ENCODE data around the gene RPTOR.
A peak's percentile ranks its signal among the peaks of the same experiment; 100 is the strongest.
"Not testable (repeated sequence)": the region's sequence is repeated elsewhere in the genome, so short reads cannot be mapped to it uniquely, and the experiment has no call there.

The RPTOR gene

DNA sequence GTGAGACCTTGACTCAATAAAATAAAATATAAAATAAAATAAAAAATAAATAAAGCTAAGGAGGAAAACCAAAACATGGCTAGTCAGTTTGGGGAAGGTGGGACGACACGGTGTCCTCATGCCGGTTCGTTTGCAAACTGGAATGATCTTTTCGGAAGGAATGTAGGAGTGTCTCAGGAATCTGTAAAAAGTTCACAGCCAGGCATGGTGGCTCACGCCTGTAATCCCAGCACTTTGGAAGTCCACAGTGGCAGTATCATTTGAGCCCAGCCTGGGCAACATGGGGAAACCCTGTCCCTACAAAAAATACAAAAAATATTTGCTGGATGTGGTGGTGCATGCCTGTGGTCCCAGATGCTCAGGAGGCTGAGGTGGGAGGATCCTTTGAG lies 14.7 kb upstream of the RPTOR start:
- TF ChIP-seq, protein P1, sequence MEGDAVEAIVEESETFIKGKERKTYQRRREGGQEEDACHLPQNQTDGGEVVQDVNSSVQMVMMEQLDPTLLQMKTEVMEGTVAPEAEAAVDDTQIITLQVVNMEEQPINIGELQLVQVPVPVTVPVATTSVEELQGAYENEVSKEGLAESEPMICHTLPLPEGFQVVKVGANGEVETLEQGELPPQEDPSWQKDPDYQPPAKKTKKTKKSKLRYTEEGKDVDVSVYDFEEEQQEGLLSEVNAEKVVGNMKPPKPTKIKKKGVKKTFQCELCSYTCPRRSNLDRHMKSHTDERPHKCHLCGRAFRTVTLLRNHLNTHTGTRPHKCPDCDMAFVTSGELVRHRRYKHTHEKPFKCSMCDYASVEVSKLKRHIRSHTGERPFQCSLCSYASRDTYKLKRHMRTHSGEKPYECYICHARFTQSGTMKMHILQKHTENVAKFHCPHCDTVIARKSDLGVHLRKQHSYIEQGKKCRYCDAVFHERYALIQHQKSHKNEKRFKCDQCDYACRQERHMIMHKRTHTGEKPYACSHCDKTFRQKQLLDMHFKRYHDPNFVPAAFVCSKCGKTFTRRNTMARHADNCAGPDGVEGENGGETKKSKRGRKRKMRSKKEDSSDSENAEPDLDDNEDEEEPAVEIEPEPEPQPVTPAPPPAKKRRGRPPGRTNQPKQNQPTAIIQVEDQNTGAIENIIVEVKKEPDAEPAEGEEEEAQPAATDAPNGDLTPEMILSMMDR (IDR thresholded peaks at IDR 0.05; ENCODE audit: low read depth, low read length): no peak
- H3K36me3 ChIP-seq: no peaks in the 10 kb centered on the region
- H3K27me3 ChIP-seq: no peaks in the 10 kb centered on the region

DNA sequence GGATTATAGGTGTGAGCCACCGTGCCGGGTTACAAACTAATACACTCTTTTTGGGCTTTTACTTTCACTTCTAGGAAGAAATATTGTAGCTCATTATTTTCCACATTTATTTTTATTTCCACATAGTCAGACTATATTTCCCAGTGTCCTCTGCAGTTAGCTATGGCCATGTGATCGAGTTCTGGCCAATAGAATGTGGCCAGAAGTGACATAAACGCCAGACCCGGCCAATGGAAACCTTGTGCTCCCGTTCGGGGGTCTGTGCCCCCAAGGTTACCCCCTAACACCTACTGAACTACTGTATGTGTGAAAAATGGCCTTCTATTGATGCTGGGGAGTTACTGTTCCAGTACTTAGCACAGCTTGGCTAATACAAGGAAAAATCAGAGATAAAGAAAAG lies 13.2 kb upstream of the RPTOR start:
- no peaks in the 10 kb centered on the region for H3K27me3 ChIP-seq
- DNase-seq: no peak
- H3K4me3 ChIP-seq (ENCODE audit: low read depth, low read length): no peak overlapping the region
- no peaks in the 10 kb centered on the region for H3K9me3 ChIP-seq
- H3K36me3 ChIP-seq: no peaks in the 10 kb centered on the region
- peaks cover 3% of the 10 kb centered on the region; the same call in 1 of the 2 replicates for H3K4me1 ChIP-seq
- TF ChIP-seq, protein P1 (IDR thresholded peaks at IDR 0.05; ENCODE audit: low read depth, low read length): no peak

More for the DNA sequence above, 14.7 kb upstream of the RPTOR start:
- no peak for DNase-seq
- Histone ChIP-seq H3K4me1 (peaks cover 3% of the 10 kb centered on the region; the same call in 1 of the 2 replicates), H3K9me3 (no peaks in the 10 kb centered on the region), H3K4me3 (ENCODE audit: low read depth, low read length) (no peak overlapping the region)

DNA sequence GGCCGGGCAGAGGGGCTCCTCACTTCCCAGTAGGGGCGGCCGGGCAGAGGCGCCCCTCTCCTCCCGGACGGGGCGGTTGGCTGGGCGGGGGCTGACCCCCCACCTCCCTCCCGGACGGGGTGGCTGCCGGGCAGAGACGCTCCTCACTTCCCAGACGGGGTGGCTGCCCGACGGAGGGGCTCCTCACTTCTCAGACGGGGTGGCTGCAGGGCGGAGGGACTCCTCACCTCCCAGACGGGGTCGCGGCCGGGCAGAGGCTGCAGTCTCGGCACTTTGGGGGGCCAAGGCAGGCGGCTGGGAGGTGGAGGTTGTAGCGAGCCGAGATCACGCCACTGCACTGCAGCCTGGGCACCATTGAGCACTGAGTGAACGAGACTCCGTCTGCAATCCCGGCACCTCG lies 7.3 kb upstream of the RPTOR start:
- not testable (repeated sequence) for H3K27me3 ChIP-seq; H3K4me3 ChIP-seq (ENCODE audit: low read depth, low read length); H3K36me3 ChIP-seq; H3K9me3 ChIP-seq; DNase-seq; H3K4me1 ChIP-seq

DNA sequence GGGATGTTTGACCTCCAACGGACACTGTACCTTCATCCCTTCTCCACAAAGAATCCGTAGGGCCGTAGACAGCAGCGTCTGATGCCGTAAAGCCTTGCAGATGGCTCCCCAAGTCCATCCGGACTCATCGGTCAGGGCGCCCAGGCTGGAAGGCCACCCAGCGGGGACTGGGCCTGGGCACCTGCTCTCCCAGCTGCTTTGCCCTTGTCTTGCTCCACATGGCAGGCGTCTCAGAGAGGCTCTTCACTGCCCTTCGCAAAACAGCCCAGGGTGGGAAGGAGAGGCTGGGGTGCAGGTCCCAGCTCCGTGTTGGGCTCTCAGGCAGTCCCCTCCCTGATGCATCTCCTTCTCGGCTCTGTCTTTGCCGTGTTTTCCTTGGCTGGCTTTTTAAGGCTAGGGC lies 6.2 kb upstream of the RPTOR start:
- DNase-seq: no peak
- Histone ChIP-seq H3K27me3 (no peaks in the 10 kb centered on the region), H3K36me3 (no peaks in the 10 kb centered on the region), H3K4me1 (no peaks in the 10 kb centered on the region), H3K9me3 (no peaks in the 10 kb centered on the region), H3K4me3 (ENCODE audit: low read depth, low read length) (no peak overlapping the region)
- TF ChIP-seq, protein P1 (IDR thresholded peaks at IDR 0.05; ENCODE audit: low read depth, low read length): no peak

DNA sequence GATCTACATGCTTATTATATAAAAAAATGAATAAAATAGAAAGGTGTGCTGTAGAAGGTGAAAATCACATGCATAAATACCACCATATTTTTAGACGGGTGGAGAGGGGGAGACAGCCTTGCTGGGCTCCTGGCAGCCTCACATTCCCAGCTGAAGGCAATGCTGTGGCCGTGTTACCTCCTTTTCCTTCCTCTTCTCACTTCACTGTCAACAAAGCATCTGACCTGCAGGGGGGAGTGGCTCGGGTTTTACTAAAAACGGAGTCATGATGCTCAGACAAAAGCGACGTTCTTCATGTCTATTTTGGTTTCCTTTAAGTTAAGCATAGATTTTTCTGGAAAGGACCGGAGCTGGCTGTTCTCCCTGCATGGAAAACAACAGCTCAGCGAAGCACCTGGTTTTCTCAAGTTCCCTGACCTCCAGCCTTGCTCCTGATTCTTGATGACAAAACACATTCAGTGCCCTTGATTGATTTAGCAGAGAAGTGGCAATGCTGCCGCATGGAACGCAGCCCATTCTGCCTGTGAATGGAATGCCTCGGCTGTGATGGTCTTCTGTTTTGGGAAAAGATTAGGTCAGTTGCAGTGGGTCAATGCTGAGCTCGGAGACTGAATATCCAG lies 5.5 kb upstream of the RPTOR start:
- Histone ChIP-seq H3K9me3 (no peaks in the 10 kb centered on the region), H3K4me1 (no peaks in the 10 kb centered on the region), H3K36me3 (no peaks in the 10 kb centered on the region), H3K4me3 (ENCODE audit: low read depth, low read length) (no peak overlapping the region), H3K27me3 (no peaks in the 10 kb centered on the region)
- DNase-seq: no peak
- TF ChIP-seq, protein P1 (IDR thresholded peaks at IDR 0.05; ENCODE audit: low read depth, low read length): peak; percentile 9; the same call in 1 of the 2 replicates

DNA sequence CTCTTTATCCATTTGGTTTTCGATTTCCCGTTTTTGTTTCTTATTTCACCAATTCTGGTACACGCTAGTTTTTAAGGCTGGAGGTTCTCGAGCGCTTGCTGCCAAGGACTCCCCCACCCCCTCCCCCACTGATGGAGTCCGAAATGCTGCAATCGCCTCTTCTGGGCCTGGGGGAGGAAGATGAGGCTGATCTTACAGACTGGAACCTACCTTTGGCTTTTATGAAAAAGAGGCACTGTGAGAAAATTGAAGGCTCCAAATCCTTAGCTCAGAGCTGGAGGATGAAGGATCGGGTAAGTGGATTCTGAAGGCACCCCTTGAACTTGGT lies 825 bp downstream of the RPTOR start:
- no peak for DNase-seq
- H3K27me3 ChIP-seq: no peaks in the 10 kb centered on the region
- H3K4me3 ChIP-seq (ENCODE audit: low read depth, low read length): peak overlapping the region; percentile 89
- H3K9me3 ChIP-seq: no peaks in the 10 kb centered on the region
- peaks cover 3% of the 10 kb centered on the region; the same call in 1 of the 2 replicates for H3K4me1 ChIP-seq
- H3K36me3 ChIP-seq: no peaks in the 10 kb centered on the region; the same call in 1 of the 2 replicates
- TF ChIP-seq, protein P1 (IDR thresholded peaks at IDR 0.05; ENCODE audit: low read depth, low read length): no peak

Data from BE2C (cell line).